WTC11 (cell line): Measurements from ENCODE around the gene TSPYL2.

ENCODE experiments used
- ATF1 ChIP-seq: sonication (generic); formaldehyde crosslinking; IDR thresholded peaks from 2 replicates; pipeline ENCODE4 v1.8.1; 2023; ENCODE audit warnings: mild to moderate bottlenecking, moderate library complexity, missing genetic modification reagents
- CREM ChIP-seq: sonication (generic); formaldehyde crosslinking; IDR thresholded peaks from 2 replicates; pipeline ENCODE4 v1.8.1; 2022; ENCODE audit warnings: mild to moderate bottlenecking, missing genetic modification reagents, moderate library complexity
- CTCF ChIP-seq: fragments of 200-600 bp; IDR thresholded peaks from 2 replicates; pipeline ENCODE4 v1.8.0; 2022; ENCODE audit warnings: antibody characterized with exemption
- NFYB ChIP-seq: sonication (generic); formaldehyde crosslinking; conservative IDR thresholded peaks from 2 replicates; pipeline ENCODE4 v1.8.0; 2022; ENCODE audit warnings: low read depth, missing genetic modification reagents
- SMAD4 ChIP-seq: sonication (generic); formaldehyde crosslinking; IDR thresholded peaks from 2 replicates; pipeline ENCODE4 v1.8.0; 2022; ENCODE audit warnings: mild to moderate bottlenecking, missing genetic modification reagents

GRCh38 chrX:53084043-53084570 is 1.9 kb downstream of the TSPYL2 start:
- no peak for TF ChIP-seq CTCF
- TF ChIP-seq SMAD4 (CRISPR knock-in tag): no peak
- TF ChIP-seq CREM (CRISPR knock-in tag): no peak
- TF ChIP-seq NFYB: no peak
- no peak for TF ChIP-seq ATF1 (CRISPR knock-in tag)
